SIG-M5 (cell line): Measurements from ENCODE around the gene GNB1.
"Not testable (repeated sequence)": the region's sequence is repeated elsewhere in the genome, so short reads cannot be mapped to it uniquely, and the experiment has no call there.

Experiments
- DNase-seq: peaks from one replicate; lab custom pipeline; 2025; lab: John Stamatoyannopoulos, UW

GNB1 gene

GRCh38 chr1:1890506-1891348, at the start of gene GNB1:
Gene GNB1, minus strand, starts transcription at chr1:1891087. Its CDS starts 65,634 bp downstream, at chr1:1825453.
- no peak for DNase-seq

- DNase-seq: no peak
These were observed 49.2 kb upstream of the GNB1 start for GRCh38 chr1:1940123-1940425.

- no peak for DNase-seq
These were observed 48.6 kb upstream of the GNB1 start for GRCh38 chr1:1939296-1940122.

- no peak for DNase-seq
These were observed 47.9 kb upstream of the GNB1 start for GRCh38 chr1:1938613-1939295.

- DNase-seq: no peak
These were observed 47.3 kb upstream of the GNB1 start for GRCh38 chr1:1938276-1938573.

GRCh38 chr1:1937549-1938275, 46.8 kb upstream of the GNB1 start:
- no peak for DNase-seq

GRCh38 chr1:1937061-1937460, 46.2 kb upstream of the GNB1 start:
- DNase-seq: no peak

- not testable (repeated sequence) for DNase-seq
These were observed 44.0 kb upstream of the GNB1 start for GRCh38 chr1:1934848-1935247.

GRCh38 chr1:1929639-1930545, 39.0 kb upstream of the GNB1 start:
- no peak for DNase-seq

GRCh38 chr1:1929102-1929638, 38.3 kb upstream of the GNB1 start:
- no peak for DNase-seq

GRCh38 chr1:1928231-1929101, 37.6 kb upstream of the GNB1 start:
- DNase-seq: no peak

GRCh38 chr1:1927751-1928150, 36.9 kb upstream of the GNB1 start:
- DNase-seq: no peak

- no peak for DNase-seq
These were observed 36.2 kb upstream of the GNB1 start for GRCh38 chr1:1926886-1927660.

- DNase-seq: no peak
These were observed 35.5 kb upstream of the GNB1 start for GRCh38 chr1:1926346-1926811.

- no peak for DNase-seq
These were observed 34.8 kb upstream of the GNB1 start for GRCh38 chr1:1925437-1926345.

GRCh38 chr1:1924849-1925248, 34.0 kb upstream of the GNB1 start:
- no peak for DNase-seq

- DNase-seq: no peak
These were observed 33.5 kb upstream of the GNB1 start for GRCh38 chr1:1924386-1924785.
